Measurements from ENCODE around the gene NUDT16L1.
"Not testable (repeated sequence)": the region's sequence is repeated elsewhere in the genome, so short reads cannot be mapped to it uniquely, and the experiment has no call there.

DNA sequence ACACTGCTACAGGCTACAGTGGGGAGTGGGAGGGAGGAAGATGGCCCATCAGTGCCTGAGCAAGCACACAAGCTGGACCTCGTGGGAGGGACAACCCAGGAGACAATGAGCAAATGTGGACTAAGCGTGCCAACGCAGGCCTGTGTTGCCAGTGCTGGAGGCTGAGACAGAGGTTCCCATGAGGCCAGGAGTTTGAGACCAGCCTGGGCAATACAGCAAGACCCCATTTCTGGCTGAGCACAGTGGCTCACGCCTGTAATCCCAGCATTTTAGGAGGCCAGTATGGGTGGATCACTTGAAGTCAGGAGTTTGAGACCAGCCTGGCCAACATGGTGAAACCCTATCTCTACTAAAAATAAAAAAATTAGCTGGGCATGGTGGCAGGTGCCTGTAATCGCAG is 45.0 kb downstream of the NUDT16L1 start:
- TF ChIP-seq RFX5 (IDR thresholded peaks at IDR 0.05; ENCODE audit: borderline replicate concordance, low read depth, low read length); SP2 (IDR thresholded peaks at IDR 0.05; ENCODE audit: low read length); EZH2 (IDR thresholded peaks at IDR 0.05; ENCODE audit: low read depth, low read length, severe bottlenecking); RAD21 (IDR thresholded peaks at IDR 0.05 in 1 of 2, conservative IDR thresholded peaks at IDR 0.05 in 1 of 2; ENCODE audit: low read depth in 2 of 2, low read length in 2 of 2); POLR2A (IDR thresholded peaks at IDR 0.05; ENCODE audit: control extremely low read depth in 1 of 2, low read depth in 2 of 2, low read length in 2 of 2); PHF8 (conservative IDR thresholded peaks at IDR 0.05; ENCODE audit: low read depth, low read length); BACH1 (IDR thresholded peaks at IDR 0.05; ENCODE audit: low read length): not testable (repeated sequence)
- TF ChIP-seq, protein P1, sequence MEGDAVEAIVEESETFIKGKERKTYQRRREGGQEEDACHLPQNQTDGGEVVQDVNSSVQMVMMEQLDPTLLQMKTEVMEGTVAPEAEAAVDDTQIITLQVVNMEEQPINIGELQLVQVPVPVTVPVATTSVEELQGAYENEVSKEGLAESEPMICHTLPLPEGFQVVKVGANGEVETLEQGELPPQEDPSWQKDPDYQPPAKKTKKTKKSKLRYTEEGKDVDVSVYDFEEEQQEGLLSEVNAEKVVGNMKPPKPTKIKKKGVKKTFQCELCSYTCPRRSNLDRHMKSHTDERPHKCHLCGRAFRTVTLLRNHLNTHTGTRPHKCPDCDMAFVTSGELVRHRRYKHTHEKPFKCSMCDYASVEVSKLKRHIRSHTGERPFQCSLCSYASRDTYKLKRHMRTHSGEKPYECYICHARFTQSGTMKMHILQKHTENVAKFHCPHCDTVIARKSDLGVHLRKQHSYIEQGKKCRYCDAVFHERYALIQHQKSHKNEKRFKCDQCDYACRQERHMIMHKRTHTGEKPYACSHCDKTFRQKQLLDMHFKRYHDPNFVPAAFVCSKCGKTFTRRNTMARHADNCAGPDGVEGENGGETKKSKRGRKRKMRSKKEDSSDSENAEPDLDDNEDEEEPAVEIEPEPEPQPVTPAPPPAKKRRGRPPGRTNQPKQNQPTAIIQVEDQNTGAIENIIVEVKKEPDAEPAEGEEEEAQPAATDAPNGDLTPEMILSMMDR (IDR thresholded peaks at IDR 0.05; ENCODE audit: control extremely low read depth in 1 of 3, insufficient read depth in 1 of 3, low read depth in 1 of 3, low read length in 3 of 3), result not testable (repeated sequence)
- TF ChIP-seq, protein P2, sequence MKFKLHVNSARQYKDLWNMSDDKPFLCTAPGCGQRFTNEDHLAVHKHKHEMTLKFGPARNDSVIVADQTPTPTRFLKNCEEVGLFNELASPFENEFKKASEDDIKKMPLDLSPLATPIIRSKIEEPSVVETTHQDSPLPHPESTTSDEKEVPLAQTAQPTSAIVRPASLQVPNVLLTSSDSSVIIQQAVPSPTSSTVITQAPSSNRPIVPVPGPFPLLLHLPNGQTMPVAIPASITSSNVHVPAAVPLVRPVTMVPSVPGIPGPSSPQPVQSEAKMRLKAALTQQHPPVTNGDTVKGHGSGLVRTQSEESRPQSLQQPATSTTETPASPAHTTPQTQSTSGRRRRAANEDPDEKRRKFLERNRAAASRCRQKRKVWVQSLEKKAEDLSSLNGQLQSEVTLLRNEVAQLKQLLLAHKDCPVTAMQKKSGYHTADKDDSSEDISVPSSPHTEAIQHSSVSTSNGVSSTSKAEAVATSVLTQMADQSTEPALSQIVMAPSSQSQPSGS (IDR thresholded peaks at IDR 0.05; ENCODE audit: low read length), result not testable (repeated sequence)

All from H1 (cell line).